Type B pancreatic cell (in vitro differentiated cells): ENCODE measurements around the gene TTN. TPM values are rescaled to one million over a fixed set of nuclear protein-coding genes. Genes with fewer than 3 reads are reported as not detected.
A peak's percentile ranks its signal among the peaks of the same experiment; 100 is the strongest.

Experiments
- DNase-seq: peaks from one replicate; pipeline ENCODE4 v3.0.0; 2021; ENCODE audit warnings: mixed read lengths; ENCODE audit not compliant: unreplicated experiment; ENCODE audit errors: extremely low spot score
- H3K27ac Mint-ChIP-seq: 2 replicates; pipeline ENCODE4 v1.8.0; 2021; ENCODE audit warnings: mild to moderate bottlenecking, mixed read lengths
- H3K27me3 Mint-ChIP-seq: 2 replicates; pipeline ENCODE4 v1.8.0; 2021; ENCODE audit warnings: mixed read lengths
- H3K36me3 Mint-ChIP-seq: 2 replicates; pipeline ENCODE4 v1.8.0; 2021; ENCODE audit warnings: mixed read lengths
- H3K4me1 Mint-ChIP-seq: one replicate; pipeline ENCODE4 v1.8.0; 2021; ENCODE audit warnings: mixed read lengths; ENCODE audit not compliant: unreplicated experiment
- H3K4me3 Mint-ChIP-seq: 2 replicates; pipeline ENCODE4 v1.8.0; 2021; ENCODE audit warnings: mild to moderate bottlenecking, mixed read lengths
- H3K9me3 Mint-ChIP-seq: 2 replicates; pipeline ENCODE4 v1.8.0; 2021; ENCODE audit warnings: mixed read lengths
- CTCF ChIP-seq: fragments of 200-600 bp; sonication (generic); conservative IDR thresholded peaks from 2 replicates; pipeline ENCODE4 v1.5.0; 2021; ENCODE audit warnings: antibody characterized with exemption, mild to moderate bottlenecking
- total RNA-seq: library from RNA; stranded (reverse); gene quantifications from 2 replicates; pipeline ENCODE4 v1.2.1, GENCODE V29; 2021; ENCODE audit warnings: low replicate concordance

The TTN gene
- total RNA-seq, 1 donor from 2014 or later = 5.6 TPM

GRCh38 chr2:178767094-178768060 is 39.8 kb downstream of the TTN start:
- Mint-ChIP-seq H3K27ac (no peak overlapping the region), H3K27me3 (peaks cover 5% of the 10 kb centered on the region), H3K9me3 (no peaks in the 10 kb centered on the region), H3K36me3 (no peaks in the 10 kb centered on the region), H3K4me3 (no peak overlapping the region), H3K4me1 (peaks cover 4% of the 10 kb centered on the region)
- no peak for TF ChIP-seq CTCF
- DNase-seq = no peak

GRCh38 chr2:178764097-178764496 is 43.1 kb downstream of the TTN start:
- Mint-ChIP-seq H3K36me3 (no peaks in the 10 kb centered on the region), H3K27ac (no peak overlapping the region), H3K4me1 (peaks cover 4% of the 10 kb centered on the region), H3K27me3 (peaks cover 5% of the 10 kb centered on the region), H3K4me3 (no peak overlapping the region), H3K9me3 (no peaks in the 10 kb centered on the region)
- DNase-seq = no peak
- no peak for TF ChIP-seq CTCF

GRCh38 chr2:178761759-178762371 is 45.4 kb downstream of the TTN start:
- peak; percentile 87 for TF ChIP-seq CTCF
- Mint-ChIP-seq H3K27me3 (peaks cover 5% of the 10 kb centered on the region), H3K9me3 (no peaks in the 10 kb centered on the region), H3K4me3 (no peak overlapping the region), H3K36me3 (no peaks in the 10 kb centered on the region), H3K4me1 (peaks cover 4% of the 10 kb centered on the region), H3K27ac (no peak overlapping the region)
- no peak for DNase-seq

GRCh38 chr2:178756843-178757242 is 50.4 kb downstream of the TTN start:
- no peak overlapping the region for H3K27ac Mint-ChIP-seq
- H3K36me3 Mint-ChIP-seq = no peaks in the 10 kb centered on the region
- no peaks in the 10 kb centered on the region for H3K9me3 Mint-ChIP-seq
- no peak overlapping the region for H3K4me3 Mint-ChIP-seq
- DNase-seq = no peak
- no peaks in the 10 kb centered on the region for H3K27me3 Mint-ChIP-seq
- TF ChIP-seq CTCF = no peak
- H3K4me1 Mint-ChIP-seq = no peaks in the 10 kb centered on the region

- no peaks in the 10 kb centered on the region for H3K36me3 Mint-ChIP-seq
- TF ChIP-seq CTCF = no peak
Observed at GRCh38 chr2:178756343-178756742, 50.9 kb downstream of the TTN start.

More at GRCh38 chr2:178756343-178756742, 50.9 kb downstream of the TTN start:
- no peaks in the 10 kb centered on the region for H3K27me3 Mint-ChIP-seq
- H3K27ac Mint-ChIP-seq = no peak overlapping the region
- no peak for DNase-seq
- no peaks in the 10 kb centered on the region for H3K9me3 Mint-ChIP-seq
- no peaks in the 10 kb centered on the region for H3K4me1 Mint-ChIP-seq
- H3K4me3 Mint-ChIP-seq = no peak overlapping the region
